Heart right ventricle (tissue), 16 donors: ENCODE data around the gene DDX46. TPM values are rescaled to one million over a fixed set of nuclear protein-coding genes. Genes with fewer than 3 reads are reported as not detected.

ENCODE experiments used
- ATAC-seq, 8 donors: fragments of 200-7000 bp; cut with Tn5 transposase; one replicate each; pipeline ENCODE4 v1.9.1; 2020; ENCODE audit warnings: mild to moderate bottlenecking in 8 of 8, moderate library complexity in 8 of 8, moderate number of reproducible peaks in 1 of 8
- DNase-seq, 2 donors: peaks; one replicate each; pipeline ENCODE4 v3.0.0-alpha.2; 2020
- H3K27ac ChIP-seq, 10 donors: fragments of 200-600 bp; sonication (generic) in 2 of 10; one replicate each; pipeline versions ENCODE4 v1.5.0 to v1.8.0; 2020 to 2022; ENCODE audit warnings: mild to moderate bottlenecking in 3 of 10
- H3K27me3 ChIP-seq, 7 donors: fragments of 200-600 bp; one replicate each; pipeline ENCODE4 v1.8.0; 2021 to 2022; ENCODE audit warnings: mild to moderate bottlenecking in 2 of 7
- H3K36me3 ChIP-seq, 9 donors: fragments of 200-600 bp; sonication (generic) in 1 of 9; one replicate each; pipeline versions ENCODE4 v1.5.0 to v1.8.0; 2020 to 2022; ENCODE audit warnings: mild to moderate bottlenecking in 2 of 9
- H3K4me1 ChIP-seq, 9 donors: fragments of 200-600 bp; sonication (generic) in 1 of 9; one replicate each; pipeline versions ENCODE4 v1.5.0 to v1.8.0; 2020 to 2022; ENCODE audit warnings: mild to moderate bottlenecking in 4 of 9
- H3K4me3 ChIP-seq, 10 donors: fragments of 200-600 bp; sonication (generic) in 2 of 10; one replicate each; pipeline versions ENCODE4 v1.5.0 to v1.8.0; 2020 to 2022; ENCODE audit warnings: mild to moderate bottlenecking in 7 of 10, moderate library complexity in 2 of 10
- H3K9me3 ChIP-seq, 11 donors: fragments of 200-600 bp in 10 of 11; sonication (generic) in 2 of 11; one replicate each; pipeline versions ENCODE4 v1.5.0 to v1.8.0; 2013 to 2022; ENCODE audit warnings: mild to moderate bottlenecking in 2 of 11, control low read depth in 1 of 11, moderate library complexity in 1 of 11
- WGBS, 2 donors: extraction: QIAGEN DNeasy Blood & Tissue Kit; methylation state at CpG; one replicate each; pipeline ENCODE4 v1.1.7; 2013; ENCODE audit warnings: inconsistent platforms in 1 of 2; 5-methylcytosine and 5-hydroxymethylcytosine counted together
- intact Hi-C, 10 donors: fragments of 100-400 bp; cut with DNase I; formaldehyde crosslinking; loops; one replicate each; pipeline versions ENCODE4 v1.11.1 to v1.14.2; 2022
- polyA plus RNA-seq, 2 donors: library from polyadenylated mRNA; stranded (reverse); fragments of 200-250 nt; gene quantifications; one replicate each; pipeline ENCODE4 v1.2.3, GENCODE V29; 2013
- total RNA-seq, 10 donors: library from RNA; stranded (reverse); fragmentation: NEBNext Ultra II Directional in 3 of 10; extraction: Animal tissue kit (Norgen Biotek cat#: 25700) in 3 of 10; gene quantifications; one replicate each; pipeline versions ENCODE4 v1.2.1 to v1.2.4, GENCODE V29; 2021 to 2023
- TF ChIP-seq, protein P1 (sequence below), 9 donors: fragments of 200-600 bp; sonication (generic) in 2 of 9; IDR thresholded peaks; one replicate each; pipeline versions ENCODE4 v1.5.0 to v1.8.0; 2021 to 2022; ENCODE audit warnings: antibody characterized with exemption in 9 of 9, mild to moderate bottlenecking in 5 of 9, moderate library complexity in 1 of 9
- donor health status: Arrhythmogenic right ventricular cardiomyopathy.
- donor health status: ischemic (EF 13 %, LVEDD 7.1; RV severe dilation, severe dysfunction).
- donor health status: healthy with polysubstance abuse.
- donor health status: DM: no; HTN: yes; CAD: no.
- donor health status: DM: no; HTN: no; CAD: no.
- donor health status: ischemic (EF 25% LVEDD 6.9; RV normal size, moderate dysfunction).
- donor health status: ischemic (EF 25% LVEDD 5.7; RV mildly dilated, moderate dysfunction).
- donor health status: healthy.
- donor health status: DM: yes; HTN: yes; CAD: no.
- donor health status: Ischemic cardiomyopathy.
- donor health status: ischemic (EF 35%, LVEDD 5.7; RV mildly dilated, moderate dysfunction).
- donor health status: nonischemic (EF 11% LVEDD 7.7; RV severe dilation, severe dysfunction).
- donor health status: DM: yes; HTN: yes; CAD: no.
- donor health status: PGD.
- donor health status: ischemic (EF 29% LVEDD 5.4; RV normal size, mild dysfunction).
- donor health status: nonischemic (EF 23%, LVEDD 6.1; RV moderate dilation, normal function).

The DDX46 gene
- total and polyA plus RNA-seq, 12 donors = 11.9 to 34.8 (median 29.7) TPM

DNA sequence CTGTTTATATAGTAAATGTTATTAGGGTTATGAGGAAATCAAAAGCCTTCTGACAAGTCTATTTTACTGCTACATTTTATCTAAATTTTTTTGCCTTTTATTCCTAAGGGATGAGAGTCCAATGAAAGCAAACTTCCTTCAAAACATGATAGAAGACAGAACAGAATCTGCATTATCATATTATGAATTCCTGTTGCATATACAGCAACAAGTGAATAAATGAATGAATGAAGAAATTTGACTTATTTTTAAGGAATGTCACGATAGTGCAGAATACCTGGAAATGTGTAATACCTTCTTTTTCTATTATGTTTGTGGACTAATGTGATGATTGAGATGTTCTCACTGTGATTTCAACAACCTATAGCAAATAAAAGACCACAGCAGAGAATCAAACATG lies 33.7 kb upstream of the DDX46 start:
- intact Hi-C loops = loop anchor here in 1 of 10 donors (5.0 kb wide), 1 partner anchor 283 kb away; no protein-coding TSS in a partner anchor
- no peaks in the 10 kb centered on the region for H3K4me1 ChIP-seq
- H3K27me3 ChIP-seq = no peaks in the 10 kb centered on the region
- TF ChIP-seq, protein P1, sequence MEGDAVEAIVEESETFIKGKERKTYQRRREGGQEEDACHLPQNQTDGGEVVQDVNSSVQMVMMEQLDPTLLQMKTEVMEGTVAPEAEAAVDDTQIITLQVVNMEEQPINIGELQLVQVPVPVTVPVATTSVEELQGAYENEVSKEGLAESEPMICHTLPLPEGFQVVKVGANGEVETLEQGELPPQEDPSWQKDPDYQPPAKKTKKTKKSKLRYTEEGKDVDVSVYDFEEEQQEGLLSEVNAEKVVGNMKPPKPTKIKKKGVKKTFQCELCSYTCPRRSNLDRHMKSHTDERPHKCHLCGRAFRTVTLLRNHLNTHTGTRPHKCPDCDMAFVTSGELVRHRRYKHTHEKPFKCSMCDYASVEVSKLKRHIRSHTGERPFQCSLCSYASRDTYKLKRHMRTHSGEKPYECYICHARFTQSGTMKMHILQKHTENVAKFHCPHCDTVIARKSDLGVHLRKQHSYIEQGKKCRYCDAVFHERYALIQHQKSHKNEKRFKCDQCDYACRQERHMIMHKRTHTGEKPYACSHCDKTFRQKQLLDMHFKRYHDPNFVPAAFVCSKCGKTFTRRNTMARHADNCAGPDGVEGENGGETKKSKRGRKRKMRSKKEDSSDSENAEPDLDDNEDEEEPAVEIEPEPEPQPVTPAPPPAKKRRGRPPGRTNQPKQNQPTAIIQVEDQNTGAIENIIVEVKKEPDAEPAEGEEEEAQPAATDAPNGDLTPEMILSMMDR (IDR thresholded peaks at IDR 0.05) = no peak
- WGBS, 2 donors = 86 to 95% methylated on average over 1 of the region's 1 CpG
- H3K27ac ChIP-seq = no peak overlapping the region
- ATAC-seq (no peak), DNase-seq (no peak)
- H3K4me3 ChIP-seq = no peak overlapping the region
- peaks cover 0 to 83% (median 49%) of the 10 kb centered on the region in 9 donors for H3K36me3 ChIP-seq
- H3K9me3 ChIP-seq = no peaks in the 10 kb centered on the region

DNA sequence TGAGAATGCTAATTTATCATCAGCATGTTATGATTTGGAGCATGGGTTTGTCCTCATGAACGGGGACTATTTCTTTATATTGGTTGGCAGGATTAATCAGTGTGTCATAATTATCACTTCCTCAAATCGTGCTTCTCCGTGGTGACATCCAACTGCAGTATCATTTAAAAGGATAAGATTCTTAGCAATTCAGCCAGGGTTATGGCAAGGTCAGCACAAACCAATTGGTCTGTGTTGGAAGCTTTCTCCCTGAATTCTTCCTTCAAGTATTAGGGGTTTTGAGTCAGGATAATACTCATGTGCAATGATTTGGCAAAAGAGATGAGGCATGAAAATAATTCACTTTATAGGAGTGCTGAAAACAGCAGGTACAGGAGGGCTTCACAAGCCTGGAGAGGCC lies 25.8 kb upstream of the DDX46 start:
- H3K4me3 ChIP-seq = no peak overlapping the region
- TF ChIP-seq, protein P1 (IDR thresholded peaks at IDR 0.05) = no peak
- no peaks in the 10 kb centered on the region for H3K9me3 ChIP-seq
- H3K27me3 ChIP-seq = no peaks in the 10 kb centered on the region
- ATAC-seq (no peak), DNase-seq (no peak)
- intact Hi-C loops = loop anchor here in 1 of 10 donors (10.0 kb wide), 1 partner anchor 172 kb away; the partner anchor contains the start of gene PCBD2
- peaks cover 0 to 23% (median 0%) of the 10 kb centered on the region in 9 donors for H3K4me1 ChIP-seq
- WGBS, 2 donors = 52 to 62% methylated on average over 3 of the region's 3 CpGs
- H3K36me3 ChIP-seq = peaks cover 0 to 3% (median 0%) of the 10 kb centered on the region in 9 donors
- no peak overlapping the region for H3K27ac ChIP-seq

DNA sequence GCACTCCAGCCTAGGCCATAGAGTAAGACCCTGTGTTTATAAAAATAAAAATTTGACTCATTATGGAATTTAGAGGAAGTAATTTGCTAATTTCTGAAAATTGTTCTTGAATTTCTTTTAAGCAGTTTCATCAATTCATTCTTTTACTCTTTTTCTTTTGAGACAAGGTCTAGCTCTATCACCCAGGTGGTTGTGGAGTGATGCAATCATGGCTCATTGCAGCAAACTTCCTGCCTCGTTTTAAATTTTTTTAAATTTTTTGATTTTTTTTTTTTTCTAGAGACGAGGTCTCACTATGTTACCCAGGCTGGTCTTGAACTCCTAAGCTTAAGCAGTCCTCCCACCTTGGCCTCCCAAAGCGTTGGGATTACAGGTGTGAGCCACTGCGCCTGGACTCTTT lies 23.3 kb upstream of the DDX46 start:
- ATAC-seq = no peak
- intact Hi-C loops = loop anchor here in 4 of 10 donors (5.0 to 10.0 kb wide), 3 partner anchors 167 to 172 kb away; partner anchors contain the start of gene PCBD2 (in 3 of the 4)
- no peak overlapping the region for H3K4me3 ChIP-seq

DNA sequence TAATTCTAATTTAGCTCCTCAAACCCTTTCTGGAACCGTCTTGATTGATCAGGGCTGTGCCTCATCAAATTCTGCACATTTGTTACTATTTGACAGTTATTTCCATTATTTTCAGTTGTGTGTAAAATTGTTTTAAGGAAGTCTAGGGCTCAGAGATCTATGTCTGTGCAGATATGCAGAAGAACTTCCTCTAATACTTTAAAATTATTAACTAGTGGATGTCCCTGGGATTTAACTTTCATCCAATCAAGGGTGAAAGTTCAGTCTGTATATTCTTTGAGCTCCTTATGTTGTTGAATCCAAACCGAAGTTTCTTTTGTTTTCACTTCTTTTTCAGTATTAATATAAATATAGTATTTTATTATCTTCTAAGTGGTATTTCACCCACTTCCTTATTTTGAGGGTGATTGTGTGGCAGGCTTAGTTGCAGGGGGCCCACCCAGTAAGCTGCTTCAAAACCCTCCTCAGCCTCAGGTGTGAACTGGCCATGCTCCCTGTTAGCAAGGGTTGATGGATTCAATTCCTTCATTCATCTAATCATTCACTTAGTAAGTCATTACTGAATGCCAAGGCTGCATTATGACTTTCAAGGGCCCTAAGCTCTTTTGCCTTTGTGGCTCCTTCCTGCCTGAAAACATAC lies 22.3 kb upstream of the DDX46 start:
- no peak for DNase-seq
- Histone ChIP-seq H3K4me1 (peaks cover 0 to 38% (median 15%) of the 10 kb centered on the region in 9 donors), H3K9me3 (no peaks in the 10 kb centered on the region), H3K27ac (peak overlapping the region in 1 of 10 donors; percentile 41), H3K27me3 (no peaks in the 10 kb centered on the region), H3K4me3 (no peak overlapping the region), H3K36me3 (peaks cover 0 to 7% (median 0%) of the 10 kb centered on the region in 9 donors)
- TF ChIP-seq, protein P1 (IDR thresholded peaks at IDR 0.05) = no peak
- WGBS, 2 donors = 71 to 73% methylated on average over 2 of the region's 2 CpGs
- ATAC-seq = no peak
- intact Hi-C loops = loop anchor here in 4 of 10 donors (5.0 to 10.0 kb wide), 3 partner anchors 166 to 171 kb away; partner anchors contain the start of gene PCBD2 (in 3 of the 4)

More for the DNA sequence above, 23.3 kb upstream of the DDX46 start:
- Histone ChIP-seq H3K27ac (no peak overlapping the region), H3K36me3 (no peaks in the 10 kb centered on the region), H3K4me1 (peaks cover 0 to 36% (median 13%) of the 10 kb centered on the region in 9 donors), H3K9me3 (no peaks in the 10 kb centered on the region), H3K27me3 (no peaks in the 10 kb centered on the region)
- no peak for DNase-seq
- 82 to 83% methylated on average over 4 of the region's 4 CpGs for WGBS, 2 donors
- TF ChIP-seq, protein P1 (IDR thresholded peaks at IDR 0.05) = no peak
